Brain microvascular endothelial cell (primary cell): ENCODE measurements around the gene PHF2.
A peak's percentile ranks its signal among the peaks of the same experiment; 100 is the strongest.

Experiments used
- DNase-seq: peaks from one replicate; pipeline ENCODE4 v3.0.0-alpha.2; 2020
- H3K27ac ChIP-seq: fragments of 250-450 bp; sonication (Bioruptor Pico); 2 replicates; pipeline ENCODE4 v1.5.1; 2020; ENCODE audit warnings: mild to moderate bottlenecking, moderate library complexity
- H3K27me3 ChIP-seq: fragments of 250-450 bp; sonication (Bioruptor Pico); replicated peaks from 2 replicates; pipeline ENCODE4 v1.5.1; 2020; ENCODE audit warnings: mild to moderate bottlenecking
- H3K36me3 ChIP-seq: fragments of 250-450 bp; sonication (Bioruptor Pico); replicated peaks from 2 replicates; pipeline ENCODE4 v1.5.1; 2020; ENCODE audit warnings: mild to moderate bottlenecking
- H3K4me3 ChIP-seq: 2 replicates; pipeline ENCODE4 v1.5.1; 2011; ENCODE audit warnings: low read depth, mild to moderate bottlenecking, control low read depth, low read length, moderate library complexity
- in situ Hi-C: cut with HindIII; loops from 2 replicates; pipeline ENCODE4 v1.10.0; 2017; ENCODE audit warnings: low sequenced_read_pairs, low pct_ligation_motif_present
- TF ChIP-seq, protein P1 (sequence below): IDR thresholded peaks from 2 replicates; pipeline ENCODE4 v1.5.1; 2011; ENCODE audit warnings: low read depth, mild to moderate bottlenecking, moderate library complexity, low read length, control low read depth, inconsistent platforms; ENCODE audit errors: missing control alignments

PHF2 gene

DNA sequence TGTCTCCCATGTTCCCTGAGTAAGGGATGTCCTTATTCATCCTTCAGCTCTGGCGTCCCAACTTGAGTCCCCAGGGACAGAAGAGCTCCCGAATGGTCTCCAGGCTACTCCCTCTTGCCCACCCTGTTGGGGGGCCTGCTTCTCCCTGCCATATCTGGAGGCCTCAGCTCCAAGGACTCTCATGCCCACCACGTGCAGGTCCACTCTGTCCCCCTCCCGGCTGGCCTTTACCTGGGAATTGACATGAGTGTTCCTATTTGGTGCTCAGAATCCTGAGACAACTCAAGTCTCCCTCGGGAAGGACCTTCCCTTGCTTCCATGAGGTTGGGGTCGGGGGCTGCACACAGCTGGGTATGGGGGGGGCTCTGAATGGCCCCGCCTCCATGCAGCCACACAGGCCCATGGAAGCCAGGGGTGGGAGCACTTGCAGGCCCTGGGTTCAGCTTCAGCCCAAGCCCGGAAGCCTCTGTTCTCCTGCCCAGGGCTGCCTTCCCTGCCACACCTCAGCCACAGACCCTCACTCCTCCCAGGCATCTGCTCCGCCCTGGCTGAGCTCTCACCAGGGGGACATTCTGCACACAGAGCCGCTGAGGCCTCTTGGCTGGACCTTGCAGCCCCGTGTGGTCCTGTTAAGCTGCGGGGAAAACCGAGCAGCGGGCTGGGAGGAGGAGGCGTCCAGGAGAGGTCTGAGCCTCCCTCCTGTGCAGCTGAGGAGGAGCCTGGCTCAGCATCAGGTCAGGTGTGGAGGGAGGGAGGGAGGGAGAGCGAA is 121.9 kb downstream of the PHF2 start:
- Histone ChIP-seq H3K4me3 (no peak overlapping the region), H3K27me3 (no peaks in the 10 kb centered on the region), H3K27ac (no peak overlapping the region), H3K36me3 (no peaks in the 10 kb centered on the region)
- no peak for DNase-seq
- TF ChIP-seq, protein P1, sequence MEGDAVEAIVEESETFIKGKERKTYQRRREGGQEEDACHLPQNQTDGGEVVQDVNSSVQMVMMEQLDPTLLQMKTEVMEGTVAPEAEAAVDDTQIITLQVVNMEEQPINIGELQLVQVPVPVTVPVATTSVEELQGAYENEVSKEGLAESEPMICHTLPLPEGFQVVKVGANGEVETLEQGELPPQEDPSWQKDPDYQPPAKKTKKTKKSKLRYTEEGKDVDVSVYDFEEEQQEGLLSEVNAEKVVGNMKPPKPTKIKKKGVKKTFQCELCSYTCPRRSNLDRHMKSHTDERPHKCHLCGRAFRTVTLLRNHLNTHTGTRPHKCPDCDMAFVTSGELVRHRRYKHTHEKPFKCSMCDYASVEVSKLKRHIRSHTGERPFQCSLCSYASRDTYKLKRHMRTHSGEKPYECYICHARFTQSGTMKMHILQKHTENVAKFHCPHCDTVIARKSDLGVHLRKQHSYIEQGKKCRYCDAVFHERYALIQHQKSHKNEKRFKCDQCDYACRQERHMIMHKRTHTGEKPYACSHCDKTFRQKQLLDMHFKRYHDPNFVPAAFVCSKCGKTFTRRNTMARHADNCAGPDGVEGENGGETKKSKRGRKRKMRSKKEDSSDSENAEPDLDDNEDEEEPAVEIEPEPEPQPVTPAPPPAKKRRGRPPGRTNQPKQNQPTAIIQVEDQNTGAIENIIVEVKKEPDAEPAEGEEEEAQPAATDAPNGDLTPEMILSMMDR = no peak
- in situ Hi-C loops = loop anchor here (25.0 kb wide), 1 partner anchor 489 kb away; no protein-coding TSS in a partner anchor

DNA sequence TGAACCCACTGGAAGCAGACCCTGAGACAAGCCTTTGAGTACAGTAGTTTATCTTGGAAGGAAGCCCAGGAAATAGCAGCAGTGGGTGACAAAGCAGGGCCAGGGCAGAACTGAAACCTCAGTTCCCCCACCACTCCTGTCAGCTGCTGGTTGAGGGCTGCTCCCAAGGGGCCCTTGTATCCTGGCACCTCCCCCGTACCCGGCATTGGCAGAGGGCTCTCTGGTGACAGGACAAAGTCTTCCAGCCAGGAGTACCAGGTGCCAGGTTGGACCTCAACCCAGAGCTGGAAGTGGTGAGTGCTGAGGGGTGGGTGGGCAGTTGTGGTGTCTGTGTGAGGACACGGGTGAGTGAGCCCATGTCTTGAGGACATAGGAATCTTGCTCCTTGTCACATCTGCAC is 123.3 kb downstream of the PHF2 start:
- Histone ChIP-seq H3K27me3 (no peaks in the 10 kb centered on the region), H3K27ac (no peak overlapping the region), H3K4me3 (no peak overlapping the region), H3K36me3 (no peaks in the 10 kb centered on the region)
- DNase-seq = no peak
- in situ Hi-C loops = loop anchor here (25.0 kb wide), 1 partner anchor 488 kb away; no protein-coding TSS in a partner anchor
- TF ChIP-seq, protein P1 = no peak

DNA sequence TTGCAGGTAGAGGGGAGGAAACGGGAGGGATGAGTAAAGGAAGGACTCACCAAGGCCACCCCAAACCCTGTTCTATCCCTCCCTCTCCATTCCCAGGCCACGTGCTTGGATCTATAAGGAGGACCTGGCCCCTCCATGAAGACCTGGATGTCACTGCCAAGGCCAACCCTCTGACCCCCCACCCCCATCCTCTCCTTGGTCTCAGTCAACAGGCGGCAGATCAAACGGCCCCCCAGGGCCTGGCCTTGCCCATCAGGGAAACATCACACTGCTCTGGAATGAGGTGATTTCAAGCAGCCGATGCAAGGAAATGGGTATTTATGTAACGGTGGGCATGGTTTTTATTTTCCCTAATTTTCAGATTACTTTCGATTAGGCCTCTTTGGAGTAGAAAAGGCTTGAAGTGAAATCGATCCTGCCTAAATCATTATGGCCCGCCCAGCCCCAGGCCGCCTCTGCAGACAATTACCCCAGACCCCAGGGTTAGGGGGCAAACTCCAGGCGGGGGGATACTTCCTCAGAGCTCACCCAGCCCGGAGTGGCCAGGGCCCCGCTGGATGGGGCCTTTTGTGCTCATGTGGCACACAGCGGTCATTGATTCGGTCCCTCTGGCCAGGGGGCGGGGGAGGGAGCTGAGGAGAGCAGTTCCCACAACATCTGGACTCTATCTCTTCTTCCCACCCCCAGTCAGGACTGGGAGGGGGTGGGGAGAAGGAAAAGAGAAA is 125.3 kb downstream of the PHF2 start:
- TF ChIP-seq, protein P1 = no peak
- no peak for DNase-seq
- H3K36me3 ChIP-seq = no peaks in the 10 kb centered on the region
- H3K27me3 ChIP-seq = no peaks in the 10 kb centered on the region
- H3K4me3 ChIP-seq = no peak overlapping the region
- no peak overlapping the region for H3K27ac ChIP-seq
- in situ Hi-C loops = no loop called here

DNA sequence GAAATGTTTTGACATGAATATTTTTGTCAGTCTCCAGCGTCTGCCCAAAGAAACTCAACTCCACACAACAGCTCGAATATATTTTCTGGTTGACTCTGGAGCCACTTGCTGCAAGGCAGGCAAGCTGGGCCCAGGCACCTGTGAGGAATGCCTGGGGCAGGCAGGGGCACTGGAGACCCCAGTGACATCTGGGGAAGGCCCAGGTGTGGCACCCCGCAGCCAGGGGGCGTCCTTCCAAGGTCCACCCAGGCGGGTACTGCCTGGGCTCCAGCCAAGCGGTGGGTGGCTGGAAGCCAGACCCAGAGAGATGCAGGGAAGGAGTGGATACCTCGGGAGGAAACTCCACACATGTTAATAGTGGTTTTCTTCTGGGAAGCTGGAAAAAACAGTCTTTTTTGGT is 125.9 kb downstream of the PHF2 start:
- no peaks in the 10 kb centered on the region for H3K36me3 ChIP-seq
- TF ChIP-seq, protein P1 = peak; percentile 5
- in situ Hi-C loops = no loop called here
- no peak overlapping the region for H3K27ac ChIP-seq
- no peak overlapping the region for H3K4me3 ChIP-seq
- no peak for DNase-seq
- no peaks in the 10 kb centered on the region for H3K27me3 ChIP-seq

DNA sequence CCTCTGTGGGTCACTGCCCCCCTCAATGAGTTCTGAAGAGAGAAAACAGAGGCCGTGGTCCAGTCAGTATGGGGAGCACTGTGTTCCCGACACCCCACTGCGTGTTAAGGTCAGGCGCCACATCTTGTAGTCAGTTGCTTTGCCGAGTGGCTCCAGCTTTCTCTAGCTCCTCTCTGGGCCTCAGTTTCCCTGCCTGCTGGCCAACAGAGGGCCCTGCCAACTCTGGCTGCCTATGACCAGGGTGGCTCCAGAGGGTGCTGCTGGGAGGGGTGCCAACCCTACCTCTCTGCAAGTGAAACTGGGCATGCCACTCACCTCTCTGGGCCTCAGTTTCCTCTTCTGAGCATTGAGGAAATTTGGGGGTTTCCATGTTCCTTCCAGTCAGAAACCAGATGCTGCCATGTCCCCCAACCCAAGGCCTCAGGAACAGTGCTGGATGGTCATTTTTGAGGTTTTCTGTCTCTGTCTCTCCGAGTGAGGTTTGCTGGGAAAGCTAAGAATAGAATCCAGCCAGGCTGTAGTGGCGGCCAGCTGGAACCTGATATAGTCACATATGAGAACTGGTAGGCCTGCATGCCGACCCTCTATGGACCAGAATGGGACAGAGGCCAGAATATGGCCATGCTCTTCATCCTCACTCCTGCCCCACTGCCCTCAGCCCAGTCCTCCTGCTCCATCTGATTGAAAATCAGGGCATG is 132.1 kb downstream of the PHF2 start:
- Histone ChIP-seq H3K4me3 (no peak overlapping the region), H3K27me3 (no peaks in the 10 kb centered on the region), H3K27ac (no peak overlapping the region), H3K36me3 (no peaks in the 10 kb centered on the region)
- DNase-seq = no peak
- TF ChIP-seq, protein P1 = no peak
- in situ Hi-C loops = no loop called here
